ENCODE data around the gene NPTX1.

Gene NPTX1

DNA sequence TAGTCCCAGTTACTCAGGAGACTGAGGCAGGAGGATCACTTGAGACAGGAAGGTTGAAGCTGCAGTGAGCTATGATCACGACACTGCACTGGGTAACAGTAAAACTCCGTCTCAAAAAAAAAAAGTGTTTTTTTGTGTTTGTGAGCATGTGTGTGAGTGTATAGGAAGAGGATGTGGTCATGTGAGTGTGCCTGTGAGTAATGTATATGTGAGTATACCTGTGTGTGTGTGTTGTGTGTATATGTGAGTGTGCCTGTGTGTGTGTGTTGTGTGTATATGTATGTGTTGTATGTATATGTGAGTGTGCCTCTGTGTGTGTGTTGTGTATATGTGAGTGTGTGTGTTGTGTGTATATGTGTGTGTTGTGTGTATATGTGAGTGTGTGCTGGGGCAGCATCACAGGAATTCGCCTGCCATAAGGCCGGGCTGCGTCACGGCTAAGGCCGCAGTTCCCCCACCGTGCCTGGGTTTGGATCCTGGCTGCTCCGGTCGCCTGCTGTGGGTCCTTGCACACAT, 21.4 kb upstream of the NPTX1 start:
- Histone ChIP-seq H3K79me2 (ENCODE audit: insufficient read depth, low read length) (no peaks in the 10 kb centered on the region), H3K27me3 (ENCODE audit: low read length) (no peaks in the 10 kb centered on the region), H3F3A (ENCODE audit: insufficient read depth) (no peaks in the 10 kb centered on the region), H4K20me1 (ENCODE audit: low read depth, low read length) (no peaks in the 10 kb centered on the region), H3K36me3 (ENCODE audit: low read length) (no peaks in the 10 kb centered on the region), H2AFZ (ENCODE audit: low read depth, low read length, severe bottlenecking) (no peak overlapping the region), H3K4me2 (ENCODE audit: low read depth, low read length, poor library complexity, severe bottlenecking) (no peak overlapping the region), H3K4me3 (ENCODE audit: insufficient read depth, low read length, poor library complexity, severe bottlenecking) (no peak overlapping the region), H3K27ac (ENCODE audit: low read depth, low read length) (no peak overlapping the region), H3K9ac (ENCODE audit: low read length) (no peak overlapping the region), H3K9me3 (ENCODE audit: insufficient read depth, low read length) (no peaks in the 10 kb centered on the region), H3K9me2 (replicated peaks; ENCODE audit: insufficient read depth, low read length) (no peaks in the 10 kb centered on the region)
- TF ChIP-seq, protein P1, sequence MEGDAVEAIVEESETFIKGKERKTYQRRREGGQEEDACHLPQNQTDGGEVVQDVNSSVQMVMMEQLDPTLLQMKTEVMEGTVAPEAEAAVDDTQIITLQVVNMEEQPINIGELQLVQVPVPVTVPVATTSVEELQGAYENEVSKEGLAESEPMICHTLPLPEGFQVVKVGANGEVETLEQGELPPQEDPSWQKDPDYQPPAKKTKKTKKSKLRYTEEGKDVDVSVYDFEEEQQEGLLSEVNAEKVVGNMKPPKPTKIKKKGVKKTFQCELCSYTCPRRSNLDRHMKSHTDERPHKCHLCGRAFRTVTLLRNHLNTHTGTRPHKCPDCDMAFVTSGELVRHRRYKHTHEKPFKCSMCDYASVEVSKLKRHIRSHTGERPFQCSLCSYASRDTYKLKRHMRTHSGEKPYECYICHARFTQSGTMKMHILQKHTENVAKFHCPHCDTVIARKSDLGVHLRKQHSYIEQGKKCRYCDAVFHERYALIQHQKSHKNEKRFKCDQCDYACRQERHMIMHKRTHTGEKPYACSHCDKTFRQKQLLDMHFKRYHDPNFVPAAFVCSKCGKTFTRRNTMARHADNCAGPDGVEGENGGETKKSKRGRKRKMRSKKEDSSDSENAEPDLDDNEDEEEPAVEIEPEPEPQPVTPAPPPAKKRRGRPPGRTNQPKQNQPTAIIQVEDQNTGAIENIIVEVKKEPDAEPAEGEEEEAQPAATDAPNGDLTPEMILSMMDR (IDR thresholded peaks at IDR 0.05; ENCODE audit: insufficient read depth, low read length, poor library complexity, severe bottlenecking), result no peak
- TF ChIP-seq EZH2phosphoT487 (conservative IDR thresholded peaks at IDR 0.05; ENCODE audit: low read length), result no peak

- Histone ChIP-seq H3K9me2 (replicated peaks; ENCODE audit: insufficient read depth, low read length) (no peaks in the 10 kb centered on the region), H3K27ac (ENCODE audit: low read depth, low read length) (no peak overlapping the region), H4K20me1 (ENCODE audit: low read depth, low read length) (no peaks in the 10 kb centered on the region), H3K27me3 (ENCODE audit: low read length) (no peaks in the 10 kb centered on the region), H3K9me3 (ENCODE audit: insufficient read depth, low read length) (no peaks in the 10 kb centered on the region), H2AFZ (ENCODE audit: low read depth, low read length, severe bottlenecking) (no peak overlapping the region), H3K9ac (ENCODE audit: low read length) (no peak overlapping the region), H3F3A (ENCODE audit: insufficient read depth) (no peaks in the 10 kb centered on the region), H3K4me3 (ENCODE audit: insufficient read depth, low read length, poor library complexity, severe bottlenecking) (no peak overlapping the region), H3K36me3 (ENCODE audit: low read length) (no peaks in the 10 kb centered on the region), H3K4me2 (ENCODE audit: low read depth, low read length, poor library complexity, severe bottlenecking) (no peak overlapping the region), H3K79me2 (ENCODE audit: insufficient read depth, low read length) (no peaks in the 10 kb centered on the region)
- no peak for TF ChIP-seq EZH2phosphoT487 (conservative IDR thresholded peaks at IDR 0.05; ENCODE audit: low read length)
- TF ChIP-seq, protein P1 (IDR thresholded peaks at IDR 0.05; ENCODE audit: insufficient read depth, low read length, poor library complexity, severe bottlenecking), result no peak
Observed at GRCh38 chr17:80494547-80494946, 18.1 kb upstream of the NPTX1 start.

GRCh38 chr17:80492343-80493136, 16.1 kb upstream of the NPTX1 start:
- H3K27ac ChIP-seq (ENCODE audit: low read depth, low read length), result no peak overlapping the region
- no peaks in the 10 kb centered on the region for H3K9me3 ChIP-seq (ENCODE audit: insufficient read depth, low read length)
- H3K79me2 ChIP-seq (ENCODE audit: insufficient read depth, low read length), result no peaks in the 10 kb centered on the region
- H3K4me2 ChIP-seq (ENCODE audit: low read depth, low read length, poor library complexity, severe bottlenecking), result no peak overlapping the region
- no peaks in the 10 kb centered on the region for H3F3A ChIP-seq (ENCODE audit: insufficient read depth)
- no peaks in the 10 kb centered on the region for H4K20me1 ChIP-seq (ENCODE audit: low read depth, low read length)
- H3K9ac ChIP-seq (ENCODE audit: low read length), result no peak overlapping the region
- no peaks in the 10 kb centered on the region for H3K27me3 ChIP-seq (ENCODE audit: low read length)
- TF ChIP-seq EZH2phosphoT487 (conservative IDR thresholded peaks at IDR 0.05; ENCODE audit: low read length), result no peak
- TF ChIP-seq, protein P1 (IDR thresholded peaks at IDR 0.05; ENCODE audit: insufficient read depth, low read length, poor library complexity, severe bottlenecking), result no peak
- H2AFZ ChIP-seq (ENCODE audit: low read depth, low read length, severe bottlenecking), result no peak overlapping the region
- no peaks in the 10 kb centered on the region for H3K9me2 ChIP-seq (replicated peaks; ENCODE audit: insufficient read depth, low read length)
- H3K4me3 ChIP-seq (ENCODE audit: insufficient read depth, low read length, poor library complexity, severe bottlenecking), result no peak overlapping the region
- no peaks in the 10 kb centered on the region for H3K36me3 ChIP-seq (ENCODE audit: low read length)
